Panc1 (cell line): Measurements from ENCODE around the gene AKAP7. TPM values are rescaled to one million over a fixed set of nuclear protein-coding genes. Genes with fewer than 3 reads are reported as not detected.

Experiments used
- ATAC-seq: fragments of 200-7000 bp; cut with Tn5 transposase; 2 replicates; pipeline ENCODE4 v1.9.1; 2020; ENCODE audit warnings: mild to moderate bottlenecking, moderate library complexity
- BruUV-seq: library from RNA; stranded (reverse); fragments of 400-500 nt; replicated peaks from 2 replicates; lab custom pipeline; 2021; lab: Mats Ljungman, UMichigan
- CTCF ChIA-PET: fragments of 300-600 bp; sonication (Branson Sonifier 250); formaldehyde crosslinking; loops from one replicate; lab custom pipeline; 2022; ENCODE audit warnings: antibody characterized with exemption; lab: Charles Lee
- POLR2A ChIA-PET: fragments of 300-600 bp; sonication (Branson Sonifier 250); formaldehyde crosslinking; loops from one replicate; lab custom pipeline; 2022; ENCODE audit warnings: antibody characterized with exemption; lab: Charles Lee
- DNase-seq: peaks from one replicate; pipeline ENCODE4 v3.0.0-alpha.2; 2010; ENCODE audit warnings: low read depth, low spot score
- H3K27ac ChIP-seq: 2 replicates; pipeline ENCODE4 v1.5.1; 2011; ENCODE audit warnings: mild to moderate bottlenecking, low read length, inconsistent platforms
- H3K27me3 ChIP-seq: fragments of 200-500 bp; sonication (Bioruptor generic); 2 replicates; pipeline ENCODE4 v1.6.0; 2014; ENCODE audit warnings: low read length, inconsistent platforms; ENCODE audit not compliant: control insufficient read depth, insufficient read depth
- H3K36me3 ChIP-seq: fragments of 200-500 bp; sonication (Bioruptor generic); 2 replicates; pipeline ENCODE4 v1.5.1; 2014; ENCODE audit warnings: inconsistent platforms, mild to moderate bottlenecking, low read length, moderate library complexity; ENCODE audit not compliant: control insufficient read depth, insufficient read depth
- H3K4me1 ChIP-seq: 2 replicates; pipeline ENCODE4 v1.5.1; 2011; ENCODE audit warnings: inconsistent platforms, mild to moderate bottlenecking, low read length, moderate library complexity; ENCODE audit not compliant: control insufficient read depth, insufficient read depth
- H3K4me3 ChIP-seq, 2 experiments: 2 replicates each; pipeline ENCODE4 v1.5.1; 2011 to 2012; ENCODE audit warnings: low read depth in 2 of 2, low read length in 2 of 2, mild to moderate bottlenecking in 2 of 2, inconsistent platforms in 1 of 2, moderate library complexity in 1 of 2
- H3K9me3 ChIP-seq: fragments of 200-500 bp; sonication (Bioruptor generic); 2 replicates; pipeline ENCODE4 v1.5.1; 2014; ENCODE audit warnings: low read depth, mild to moderate bottlenecking, inconsistent platforms, low read length, moderate library complexity; ENCODE audit not compliant: control insufficient read depth, insufficient read depth
- CTCF ChIP-seq: fragments of 450-650 bp; IDR thresholded peaks from 2 replicates; pipeline ENCODE4 v1.5.1; 2017; ENCODE audit warnings: mild to moderate bottlenecking
- POLR2AphosphoS5 ChIP-seq: IDR thresholded peaks from 2 replicates; pipeline ENCODE4 v1.6.1; 2012; ENCODE audit warnings: mild to moderate bottlenecking, low read depth, low read length, moderate library complexity
- REST ChIP-seq, 2 experiments: IDR thresholded peaks; 2 replicates each; pipeline ENCODE4 v1.6.1; 2011 to 2012; ENCODE audit warnings: low read depth in 2 of 2, control low read depth in 1 of 2, low read length in 1 of 2, mild to moderate bottlenecking in 1 of 2, moderate library complexity in 1 of 2; ENCODE audit not compliant: insufficient read depth in 1 of 2
- SIN3A ChIP-seq: IDR thresholded peaks from 2 replicates; pipeline ENCODE4 v1.6.1; 2012; ENCODE audit warnings: low read depth, mild to moderate bottlenecking, low read length, moderate library complexity, borderline replicate concordance; ENCODE audit not compliant: insufficient read depth
- TCF7L2 ChIP-seq: IDR thresholded peaks from 2 replicates; pipeline ENCODE4 v1.6.1; 2011; ENCODE audit warnings: mild to moderate bottlenecking, low read depth, low read length, inconsistent platforms
- in situ Hi-C: cut with HindIII; loops from 2 replicates; pipeline ENCODE4 v1.10.0; 2016; ENCODE audit warnings: low sequenced_read_pairs, low pct_unique_long_range_greater_than_20kb
- intact Hi-C: fragments of 100-400 bp; cut with micrococcal nuclease; formaldehyde crosslinking; loops from one replicate; pipeline ENCODE4 v1.10.0; 2022; ENCODE audit not compliant: unreplicated experiment
- total RNA-seq: library from RNA; stranded (reverse); gene quantifications from one replicate; pipeline ENCODE4 v1.2.1, GENCODE V29; 2021; ENCODE audit not compliant: unreplicated experiment

AKAP7 gene
- total RNA-seq, 1 experiment from 2014 or later, result 3.2 TPM

- CTCF ChIA-PET, result no interaction called here
- TF ChIP-seq CTCF (no peak), TCF7L2 (no peak), POLR2AphosphoS5 (no peak), REST (IDR thresholded peaks at IDR 0.05; ENCODE audit: insufficient read depth in 1 of 2, low read depth in 2 of 2, low read length in 1 of 2) (no peak), SIN3A (no peak)
- in situ Hi-C loops, result no loop called here
- Histone ChIP-seq H3K27me3 (no peaks in the 10 kb centered on the region), H3K27ac (no peak overlapping the region), H3K4me3 (no peak overlapping the region), H3K9me3 (no peaks in the 10 kb centered on the region), H3K4me1 (no peaks in the 10 kb centered on the region), H3K36me3 (no peaks in the 10 kb centered on the region)
- BruUV-seq, result no TSS peak
- no peak for ATAC-seq
- intact Hi-C loops, result no loop called here
- DNase-seq, result no peak
- POLR2A ChIA-PET, result interaction anchor here (0.6 kb wide), 1 partner anchor 18 kb away, joined by 4 read pairs; no protein-coding TSS in a partner anchor
Observed at GRCh38 chr6:131225127-131225526, 89.9 kb downstream of the AKAP7 start.

- H3K4me1 ChIP-seq, result no peaks in the 10 kb centered on the region
- ATAC-seq, result no peak
- no peak for DNase-seq
- H3K4me3 ChIP-seq, result no peak overlapping the region
- H3K27ac ChIP-seq, result no peak overlapping the region
- no peaks in the 10 kb centered on the region for H3K36me3 ChIP-seq
- TF ChIP-seq TCF7L2, result no peak
- no peak for TF ChIP-seq SIN3A
- no peak for TF ChIP-seq REST (IDR thresholded peaks at IDR 0.05; ENCODE audit: insufficient read depth in 1 of 2, low read depth in 2 of 2, low read length in 1 of 2)
- TF ChIP-seq CTCF, result no peak
- TF ChIP-seq POLR2AphosphoS5, result no peak
- intact Hi-C loops (no loop called here), in situ Hi-C loops (no loop called here)
- POLR2A ChIA-PET, result no interaction called here
- no TSS peak for BruUV-seq
- CTCF ChIA-PET, result no interaction called here
- H3K27me3 ChIP-seq, result no peaks in the 10 kb centered on the region
- H3K9me3 ChIP-seq, result no peaks in the 10 kb centered on the region
Observed at GRCh38 chr6:131225959-131226358, 90.7 kb downstream of the AKAP7 start.
